ENCODE measurements around the gene RNF212.
A peak's percentile ranks its signal among the peaks of the same experiment; 100 is the strongest.

RNF212 gene

GRCh38 chr4:1115528-1116293, 2.3 kb upstream of the RNF212 start:
- no peak for DNase-seq (ENCODE audit: low spot score)

- DNase-seq (ENCODE audit: low spot score): no peak
Observed at GRCh38 chr4:1112821-1113182, 562 bp downstream of the RNF212 start.

- no peak for DNase-seq (ENCODE audit: low spot score)
Observed at GRCh38 chr4:1112174-1112820, 1.1 kb downstream of the RNF212 start.

GRCh38 chr4:1111259-1111809, 2.0 kb downstream of the RNF212 start:
- DNase-seq (ENCODE audit: low spot score): no peak

GRCh38 chr4:1109898-1110506, 3.4 kb downstream of the RNF212 start:
- DNase-seq (ENCODE audit: low spot score): no peak

- no peak for DNase-seq (ENCODE audit: low spot score)
Observed at GRCh38 chr4:1109333-1109732, 4.0 kb downstream of the RNF212 start.

GRCh38 chr4:1105662-1106061, 7.7 kb downstream of the RNF212 start:
- DNase-seq (ENCODE audit: low spot score): no peak

GRCh38 chr4:1105067-1105466, 8.3 kb downstream of the RNF212 start:
- DNase-seq (ENCODE audit: low spot score): no peak

GRCh38 chr4:1104647-1105046, 8.7 kb downstream of the RNF212 start:
- DNase-seq (ENCODE audit: low spot score): no peak

GRCh38 chr4:1099684-1100335, 13.6 kb downstream of the RNF212 start:
- no peak for DNase-seq (ENCODE audit: low spot score)

- DNase-seq (ENCODE audit: low spot score): no peak
Observed at GRCh38 chr4:1099270-1099669, 14.1 kb downstream of the RNF212 start.

GRCh38 chr4:1098311-1098925, 14.9 kb downstream of the RNF212 start:
- DNase-seq (ENCODE audit: low spot score): no peak

GRCh38 chr4:1097553-1097952, 15.8 kb downstream of the RNF212 start:
- no peak for DNase-seq (ENCODE audit: low spot score)

GRCh38 chr4:1096841-1097240, 16.5 kb downstream of the RNF212 start:
- DNase-seq (ENCODE audit: low spot score): no peak

- DNase-seq (ENCODE audit: low spot score): no peak
Observed at GRCh38 chr4:1094336-1094690, 19.1 kb downstream of the RNF212 start.

GRCh38 chr4:1093391-1094335, 19.7 kb downstream of the RNF212 start:
- DNase-seq (ENCODE audit: low spot score): peak; percentile 15

GRCh38 chr4:1092983-1093361, 20.4 kb downstream of the RNF212 start:
- DNase-seq (ENCODE audit: low spot score): no peak

GRCh38 chr4:1092026-1092982, 21.1 kb downstream of the RNF212 start:
- peak; percentile 15 for DNase-seq (ENCODE audit: low spot score)

GRCh38 chr4:1091561-1091995, 21.8 kb downstream of the RNF212 start:
- DNase-seq (ENCODE audit: low spot score): peak; percentile 16
